HG03342 (cell line): ENCODE results near the gene PCNX2.
"Not testable (repeated sequence)": the region's sequence is repeated elsewhere in the genome, so short reads cannot be mapped to it uniquely, and the experiment has no call there.

Experiments
- ATAC-seq: cut with Tn5 transposase; IDR thresholded peaks from one replicate; pipeline ENCODE4 v1.9.1; 2021; ENCODE audit warnings: mild to moderate bottlenecking, moderate library complexity; ENCODE audit not compliant: unreplicated experiment

The PCNX2 gene

GRCh38 chr1:233019778-233020325, 275.7 kb downstream of the PCNX2 start:
- ATAC-seq: no peak

GRCh38 chr1:233019083-233019482, 276.4 kb downstream of the PCNX2 start:
- no peak for ATAC-seq

- no peak for ATAC-seq
These were observed 278.7 kb downstream of the PCNX2 start for GRCh38 chr1:233016798-233017197.

GRCh38 chr1:233015965-233016364, 279.6 kb downstream of the PCNX2 start:
- ATAC-seq: no peak

- no peak for ATAC-seq
These were observed 283.5 kb downstream of the PCNX2 start for GRCh38 chr1:233012021-233012420.

GRCh38 chr1:233010146-233010545, 285.4 kb downstream of the PCNX2 start:
- ATAC-seq: no peak

GRCh38 chr1:233006541-233006973, 289.0 kb downstream of the PCNX2 start:
- no peak for ATAC-seq

- ATAC-seq: no peak
These were observed 289.4 kb downstream of the PCNX2 start for GRCh38 chr1:233006108-233006507.

- ATAC-seq: no peak
These were observed 289.8 kb downstream of the PCNX2 start for GRCh38 chr1:233005703-233006102.

- ATAC-seq: no peak
These were observed 290.4 kb downstream of the PCNX2 start for GRCh38 chr1:233005156-233005555.

- ATAC-seq: no peak
These were observed 291.1 kb downstream of the PCNX2 start for GRCh38 chr1:233004451-233004850.

GRCh38 chr1:233003638-233004037, 291.9 kb downstream of the PCNX2 start:
- not testable (repeated sequence) for ATAC-seq

- no peak for ATAC-seq
These were observed 295.4 kb downstream of the PCNX2 start for GRCh38 chr1:232999956-233000625.

GRCh38 chr1:232998646-232999045, 296.9 kb downstream of the PCNX2 start:
- ATAC-seq: no peak

- ATAC-seq: no peak
These were observed 297.4 kb downstream of the PCNX2 start for GRCh38 chr1:232998138-232998537.

GRCh38 chr1:232996143-232996542, 299.4 kb downstream of the PCNX2 start:
- no peak for ATAC-seq

GRCh38 chr1:232995189-232995588, 300.3 kb downstream of the PCNX2 start:
- ATAC-seq: no peak

- ATAC-seq: no peak
These were observed 302.0 kb downstream of the PCNX2 start for GRCh38 chr1:232993555-232993954.

- ATAC-seq: no peak
These were observed 303.3 kb downstream of the PCNX2 start for GRCh38 chr1:232992227-232992626.

- no peak for ATAC-seq
These were observed 304.3 kb downstream of the PCNX2 start for GRCh38 chr1:232991238-232991637.

GRCh38 chr1:232990176-232991128, 305.1 kb downstream of the PCNX2 start:
- no peak for ATAC-seq

GRCh38 chr1:232988572-232989040, 306.9 kb downstream of the PCNX2 start:
- no peak for ATAC-seq
